Rectal smooth muscle tissue (tissue), 1 donor: ENCODE results near the gene TDRD7.
"Not testable (repeated sequence)": the region's sequence is repeated elsewhere in the genome, so short reads cannot be mapped to it uniquely, and the experiment has no call there.

Source experiments
- H3K27ac ChIP-seq: one replicate; pipeline ENCODE4 v1.7.0; 2013; ENCODE audit warnings: low read depth, low read length, inconsistent platforms
- H3K27me3 ChIP-seq: one replicate; pipeline ENCODE4 v1.7.0; 2013; ENCODE audit warnings: low read length; ENCODE audit not compliant: control insufficient read depth, insufficient read depth
- H3K36me3 ChIP-seq: one replicate; pipeline ENCODE4 v1.7.0; 2013; ENCODE audit warnings: low read length; ENCODE audit not compliant: control insufficient read depth, insufficient read depth
- H3K4me1 ChIP-seq: one replicate; pipeline ENCODE4 v1.7.0; 2013; ENCODE audit warnings: low read length; ENCODE audit not compliant: control insufficient read depth, insufficient read depth
- H3K4me3 ChIP-seq: one replicate; pipeline ENCODE4 v1.7.0; 2013; ENCODE audit warnings: low read length
- H3K9ac ChIP-seq: one replicate; pipeline ENCODE4 v1.7.0; 2013; ENCODE audit warnings: low read length

Gene TDRD7

GRCh38 chr9:97498846-97499245, 87.0 kb downstream of the TDRD7 start:
- not testable (repeated sequence) for H3K27ac ChIP-seq, H3K4me3 ChIP-seq, H3K36me3 ChIP-seq, H3K9ac ChIP-seq, H3K4me1 ChIP-seq
- peaks cover 11% of the 10 kb centered on the region for H3K27me3 ChIP-seq

- Histone ChIP-seq H3K4me1 (peaks cover 14% of the 10 kb centered on the region), H3K4me3 (no peak overlapping the region), H3K9ac (no peak overlapping the region), H3K27me3 (peaks cover 11% of the 10 kb centered on the region), H3K27ac (no peak overlapping the region), H3K36me3 (peaks cover 3% of the 10 kb centered on the region)
Measured at GRCh38 chr9:97500263-97500662, 88.4 kb downstream of the TDRD7 start.

- Histone ChIP-seq H3K9ac (no peak overlapping the region), H3K27me3 (peaks cover 11% of the 10 kb centered on the region), H3K27ac (peak overlapping the region; percentile 55), H3K36me3 (peaks cover 3% of the 10 kb centered on the region), H3K4me1 (peaks cover 17% of the 10 kb centered on the region), H3K4me3 (peak overlapping the region; percentile 61)
Measured at GRCh38 chr9:97500765-97501176, 88.9 kb downstream of the TDRD7 start.

DNA sequence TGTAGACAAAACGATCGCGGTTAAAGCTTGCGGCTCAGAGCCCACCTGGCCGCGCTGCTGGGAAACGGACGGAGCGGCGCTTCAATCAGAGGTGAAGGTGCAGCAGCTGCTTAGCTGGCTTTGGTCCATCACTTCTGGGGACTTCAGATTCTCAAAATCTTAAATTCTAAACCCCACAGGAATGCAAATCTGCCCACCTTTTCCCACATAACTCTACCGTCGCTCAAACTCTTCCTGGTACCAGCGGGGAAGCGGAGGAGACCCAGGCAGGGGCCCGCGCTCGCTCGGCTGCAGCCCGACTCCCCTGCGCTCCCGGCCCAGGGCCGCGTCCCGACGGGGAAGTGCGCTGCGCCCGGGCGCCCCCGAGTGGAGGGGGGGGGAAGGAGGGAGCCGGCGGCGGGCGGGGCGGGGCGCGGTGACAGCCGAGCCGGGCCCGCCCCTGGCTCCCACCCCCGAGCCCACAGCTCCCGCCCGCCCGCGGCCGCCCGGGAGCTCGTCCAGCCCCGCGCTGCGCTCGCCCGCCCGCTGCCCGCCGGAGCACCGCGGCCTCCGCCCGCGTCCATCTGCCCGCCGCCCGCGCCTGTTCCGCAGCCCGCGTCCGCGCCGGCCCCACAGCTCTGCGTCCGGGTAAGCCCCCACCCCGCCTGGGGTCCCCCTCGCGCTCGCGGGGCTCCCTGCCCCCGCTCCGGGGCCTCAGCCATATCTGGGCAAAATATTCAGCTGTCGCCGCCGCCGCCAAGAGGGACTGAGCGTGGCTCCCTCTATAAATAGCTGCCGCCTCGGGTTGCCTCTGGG, 89.5 kb downstream of the TDRD7 start, which contains the start of gene TMOD1:
Gene TMOD1 (plus strand): TSS at position 490 of the 795 bp plus-strand sequence. CDS start 22,523 bp downstream, outside the sequence.
- Histone ChIP-seq H3K27me3 (peaks cover 11% of the 10 kb centered on the region), H3K27ac (peak within 1 kb of the TSS; percentile 82), H3K36me3 (peaks cover 3% of the 10 kb centered on the region), H3K4me3 (peak within 1 kb of the TSS; percentile 80), H3K4me1 (peaks cover 17% of the 10 kb centered on the region), H3K9ac (peak within 1 kb of the TSS; percentile 30)

DNA sequence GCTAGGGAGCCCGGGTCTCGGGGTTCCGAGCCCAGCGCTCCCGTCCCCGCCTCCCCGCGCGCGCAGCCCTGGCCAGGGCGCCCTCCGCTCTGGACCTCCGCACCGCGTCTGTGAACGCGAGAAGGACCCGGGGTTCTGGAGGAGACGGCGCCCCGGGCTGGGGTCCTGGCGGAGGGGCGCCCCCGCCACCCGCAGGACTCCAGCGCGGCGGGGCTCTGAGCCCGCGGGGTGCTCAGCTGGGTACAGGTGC, 90.0 kb downstream of the TDRD7 start:
- Histone ChIP-seq H3K4me1 (peaks cover 17% of the 10 kb centered on the region), H3K4me3 (peak overlapping the region; percentile 80), H3K36me3 (peaks cover under 1% of the 10 kb centered on the region), H3K9ac (peak overlapping the region; percentile 30), H3K27ac (peak overlapping the region; percentile 82), H3K27me3 (peaks cover 11% of the 10 kb centered on the region)

GRCh38 chr9:97502222-97502983, 90.5 kb downstream of the TDRD7 start:
- Histone ChIP-seq H3K27me3 (peaks cover 11% of the 10 kb centered on the region), H3K4me3 (peak overlapping the region; percentile 80), H3K36me3 (no peaks in the 10 kb centered on the region), H3K4me1 (peaks cover 17% of the 10 kb centered on the region), H3K27ac (peak overlapping the region; percentile 82), H3K9ac (peak overlapping the region; percentile 30)

DNA sequence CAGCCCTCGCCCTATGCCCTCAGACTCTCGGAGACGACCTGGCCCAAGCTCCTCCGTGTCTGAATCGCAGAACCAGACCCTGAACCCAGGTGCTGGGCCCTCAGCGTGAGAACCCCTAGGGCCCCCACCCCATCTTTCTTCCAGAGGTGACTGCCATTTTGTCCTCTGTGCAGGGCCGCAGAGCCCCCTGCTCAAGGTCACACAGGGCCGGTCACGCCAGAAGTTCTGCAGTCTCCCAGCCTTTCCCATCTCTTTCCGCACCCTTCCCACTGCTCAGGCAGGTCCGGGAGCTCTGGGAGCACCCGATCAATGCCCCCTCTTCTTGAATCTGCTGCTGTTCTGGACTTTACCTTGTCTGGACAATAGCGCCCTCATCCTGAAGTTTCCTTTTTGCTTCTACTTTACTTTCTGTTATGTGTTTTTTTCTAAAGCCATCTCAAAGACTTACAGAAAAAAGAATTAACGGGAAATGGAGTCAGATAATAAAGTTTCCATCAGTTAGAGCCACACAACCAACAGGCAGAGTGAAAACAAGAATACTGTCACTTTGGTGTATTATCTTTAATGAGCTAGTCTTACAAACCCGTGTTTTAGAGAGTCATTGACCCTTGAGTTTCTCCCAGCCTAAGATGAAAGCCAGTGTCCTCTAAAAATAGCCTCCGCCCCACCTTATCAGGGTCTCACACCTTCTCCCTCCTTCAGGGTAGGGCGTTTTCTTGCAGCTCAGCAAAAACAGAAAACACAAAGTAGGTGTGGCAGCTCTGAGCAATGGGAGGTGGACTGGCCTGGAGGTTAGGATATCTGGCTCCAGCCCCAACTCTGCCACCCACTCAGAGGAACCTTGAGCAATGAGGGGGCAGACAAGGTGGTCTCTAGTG, 91.3 kb downstream of the TDRD7 start:
- H3K27ac ChIP-seq = peak overlapping the region; percentile 18

GRCh38 chr9:97503862-97504210, 91.9 kb downstream of the TDRD7 start:
- Histone ChIP-seq H3K27ac (peak overlapping the region; percentile 18), H3K4me1 (peaks cover 17% of the 10 kb centered on the region), H3K27me3 (peaks cover 11% of the 10 kb centered on the region), H3K4me3 (no peak overlapping the region), H3K36me3 (no peaks in the 10 kb centered on the region), H3K9ac (no peak overlapping the region)

More for the DNA sequence above, 91.3 kb downstream of the TDRD7 start:
- Histone ChIP-seq H3K4me3 (peak overlapping the region; percentile 80), H3K27me3 (peaks cover 11% of the 10 kb centered on the region), H3K36me3 (no peaks in the 10 kb centered on the region), H3K4me1 (peaks cover 17% of the 10 kb centered on the region), H3K9ac (no peak overlapping the region)

GRCh38 chr9:97504381-97505216, 92.7 kb downstream of the TDRD7 start:
- H3K27me3 ChIP-seq = peaks cover 11% of the 10 kb centered on the region
- peak overlapping the region; percentile 33 for H3K27ac ChIP-seq
- no peak overlapping the region for H3K9ac ChIP-seq
- H3K36me3 ChIP-seq = no peaks in the 10 kb centered on the region
- H3K4me3 ChIP-seq = no peak overlapping the region
- H3K4me1 ChIP-seq = peaks cover 17% of the 10 kb centered on the region

DNA sequence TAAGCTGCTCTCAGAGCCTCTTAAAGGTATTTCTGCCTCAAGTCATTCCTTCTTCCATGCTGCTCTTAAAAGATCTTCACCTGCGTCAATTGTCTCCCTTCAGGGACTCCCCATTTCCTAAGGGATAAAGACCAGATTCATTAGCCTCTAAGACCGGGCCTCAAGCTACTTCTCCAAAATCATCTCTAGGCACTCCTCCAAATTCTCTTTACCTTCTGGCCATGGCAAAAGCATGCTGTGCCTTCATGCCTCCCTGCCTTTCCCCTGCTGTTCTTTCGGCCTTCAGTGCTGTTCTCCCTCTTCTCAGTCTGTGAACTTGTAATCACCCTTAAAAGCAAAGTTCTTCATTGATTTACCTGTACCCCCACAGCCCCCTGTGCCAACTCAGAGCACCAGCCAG, 93.9 kb downstream of the TDRD7 start:
- H3K27me3 ChIP-seq = peaks cover 11% of the 10 kb centered on the region

GRCh38 chr9:97506306-97506705, 94.4 kb downstream of the TDRD7 start:
- Histone ChIP-seq H3K9ac (no peak overlapping the region), H3K27ac (no peak overlapping the region), H3K4me3 (no peak overlapping the region), H3K27me3 (peaks cover 11% of the 10 kb centered on the region), H3K36me3 (no peaks in the 10 kb centered on the region), H3K4me1 (peaks cover 20% of the 10 kb centered on the region)

More for the DNA sequence above, 93.9 kb downstream of the TDRD7 start:
- Histone ChIP-seq H3K4me1 (peaks cover 19% of the 10 kb centered on the region), H3K9ac (no peak overlapping the region), H3K4me3 (no peak overlapping the region), H3K27ac (no peak overlapping the region), H3K36me3 (no peaks in the 10 kb centered on the region)
